ENCODE measurements around the gene ATP1A2. TPM values are rescaled to one million over a fixed set of nuclear protein-coding genes. Genes with fewer than 3 reads are reported as not detected.

Gene ATP1A2
- total and polyA plus RNA-seq, 4 donors = 1.1 to 7.9 (median 3.1) TPM

GRCh38 chr1:160177231-160177630, 61.7 kb downstream of the ATP1A2 start:
- Histone ChIP-seq H3K4me3 (no peak overlapping the region), H3K9me3 (ENCODE audit: control insufficient read depth in 4 of 4, insufficient read depth in 3 of 4, low read length in 3 of 4) (no peaks in the 10 kb centered on the region), H3K36me3 (ENCODE audit: control insufficient read depth in 4 of 4, insufficient read depth in 4 of 4, low read length in 4 of 4) (no peaks in the 10 kb centered on the region), H3K27me3 (ENCODE audit: control insufficient read depth in 3 of 3, insufficient read depth in 3 of 3, low read length in 2 of 3) (no peaks in the 10 kb centered on the region), H3K4me1 (ENCODE audit: control insufficient read depth in 5 of 5, insufficient read depth in 5 of 5, low read length in 5 of 5) (no peaks in the 10 kb centered on the region), H3K27ac (ENCODE audit: low read depth in 1 of 2, low read length in 1 of 2) (no peak overlapping the region), H3K9ac (ENCODE audit: insufficient read depth in 1 of 2, low read length in 2 of 2) (no peak overlapping the region)
- 89 to 91% methylated on average over 2 of the region's 2 CpGs for WGBS, 2 donors
- no peak for ATAC-seq (ENCODE audit: insufficient read depth, low FRiP score)
- DNase-seq = no peak
- no peak for TF ChIP-seq CTCF (IDR thresholded peaks at IDR 0.05; ENCODE audit: control extremely low read depth, extremely low read depth)

- Histone ChIP-seq H3K36me3 (ENCODE audit: control insufficient read depth in 4 of 4, insufficient read depth in 4 of 4, low read length in 4 of 4) (no peaks in the 10 kb centered on the region), H3K4me3 (no peak overlapping the region), H3K9me3 (ENCODE audit: control insufficient read depth in 4 of 4, insufficient read depth in 3 of 4, low read length in 3 of 4) (no peaks in the 10 kb centered on the region), H3K4me1 (ENCODE audit: control insufficient read depth in 5 of 5, insufficient read depth in 5 of 5, low read length in 5 of 5) (no peaks in the 10 kb centered on the region), H3K9ac (ENCODE audit: insufficient read depth in 1 of 2, low read length in 2 of 2) (no peak overlapping the region), H3K27me3 (ENCODE audit: control insufficient read depth in 3 of 3, insufficient read depth in 3 of 3, low read length in 2 of 3) (no peaks in the 10 kb centered on the region), H3K27ac (ENCODE audit: low read depth in 1 of 2, low read length in 1 of 2) (no peak overlapping the region)
- ATAC-seq (ENCODE audit: insufficient read depth, low FRiP score) (no peak), DNase-seq (no peak)
- WGBS, 2 donors = 88 to 96% methylated on average over 1 of the region's 1 CpG
- TF ChIP-seq CTCF (IDR thresholded peaks at IDR 0.05; ENCODE audit: control extremely low read depth, extremely low read depth) = no peak
Observed at GRCh38 chr1:160177667-160178066, 62.1 kb downstream of the ATP1A2 start.

GRCh38 chr1:160178731-160179130, 63.2 kb downstream of the ATP1A2 start:
- 84 to 91% methylated on average over 2 of the region's 2 CpGs for WGBS, 2 donors
- H3K4me1 ChIP-seq (ENCODE audit: control insufficient read depth in 5 of 5, insufficient read depth in 5 of 5, low read length in 5 of 5) = no peaks in the 10 kb centered on the region
- no peaks in the 10 kb centered on the region for H3K36me3 ChIP-seq (ENCODE audit: control insufficient read depth in 4 of 4, insufficient read depth in 4 of 4, low read length in 4 of 4)
- no peak overlapping the region for H3K4me3 ChIP-seq
- DNase-seq (no peak), ATAC-seq (ENCODE audit: insufficient read depth, low FRiP score) (no peak)
- no peaks in the 10 kb centered on the region for H3K27me3 ChIP-seq (ENCODE audit: control insufficient read depth in 3 of 3, insufficient read depth in 3 of 3, low read length in 2 of 3)
- H3K9ac ChIP-seq (ENCODE audit: insufficient read depth in 1 of 2, low read length in 2 of 2) = no peak overlapping the region
- H3K9me3 ChIP-seq (ENCODE audit: control insufficient read depth in 4 of 4, insufficient read depth in 3 of 4, low read length in 3 of 4) = no peaks in the 10 kb centered on the region
- H3K27ac ChIP-seq (ENCODE audit: low read depth in 1 of 2, low read length in 1 of 2) = no peak overlapping the region
- TF ChIP-seq CTCF (IDR thresholded peaks at IDR 0.05; ENCODE audit: control extremely low read depth, extremely low read depth) = no peak

- Histone ChIP-seq H3K9me3 (ENCODE audit: control insufficient read depth in 4 of 4, insufficient read depth in 3 of 4, low read length in 3 of 4) (no peaks in the 10 kb centered on the region), H3K27me3 (ENCODE audit: control insufficient read depth in 3 of 3, insufficient read depth in 3 of 3, low read length in 2 of 3) (no peaks in the 10 kb centered on the region), H3K4me1 (ENCODE audit: control insufficient read depth in 5 of 5, insufficient read depth in 5 of 5, low read length in 5 of 5) (no peaks in the 10 kb centered on the region), H3K4me3 (no peak overlapping the region), H3K9ac (ENCODE audit: insufficient read depth in 1 of 2, low read length in 2 of 2) (no peak overlapping the region), H3K36me3 (ENCODE audit: control insufficient read depth in 4 of 4, insufficient read depth in 4 of 4, low read length in 4 of 4) (no peaks in the 10 kb centered on the region), H3K27ac (ENCODE audit: low read depth in 1 of 2, low read length in 1 of 2) (no peak overlapping the region)
- 91 to 95% methylated on average over 4 of the region's 4 CpGs for WGBS, 2 donors
- DNase-seq = no peak
- TF ChIP-seq CTCF (IDR thresholded peaks at IDR 0.05; ENCODE audit: control extremely low read depth, extremely low read depth) = no peak
- ATAC-seq (ENCODE audit: insufficient read depth, low FRiP score) = no peak
Observed at GRCh38 chr1:160179336-160179735, 63.8 kb downstream of the ATP1A2 start.

Measured in lung (tissue), 12 donors.